Adrenal gland (tissue), 5 donors: ENCODE data around the gene ULK3.

ENCODE experiments used
- POLR2A ChIP-seq, 2 donors: fragments of 450-650 bp; IDR thresholded peaks; one replicate each; pipeline ENCODE4 v1.6.1; 2017; ENCODE audit warnings: antibody characterized with exemption in 2 of 2, mild to moderate bottlenecking in 2 of 2, moderate library complexity in 1 of 2
- TF ChIP-seq, protein P1 (sequence below), 6 experiments: fragments of 450-650 bp in 4 of 6; fragments of 200-600 bp in 2 of 6; sonication (generic) in 1 of 6; IDR thresholded peaks; 1 replicate in 5 of 6; 2 replicates in 1 of 6; pipeline versions ENCODE4 v1.5.1 to v1.8.0; 2016 to 2021; ENCODE audit warnings: antibody characterized with exemption in 6 of 6, mild to moderate bottlenecking in 2 of 6, moderate library complexity in 1 of 6
- donor health status: DM: no; HTN: no; CAD: no.

DNA sequence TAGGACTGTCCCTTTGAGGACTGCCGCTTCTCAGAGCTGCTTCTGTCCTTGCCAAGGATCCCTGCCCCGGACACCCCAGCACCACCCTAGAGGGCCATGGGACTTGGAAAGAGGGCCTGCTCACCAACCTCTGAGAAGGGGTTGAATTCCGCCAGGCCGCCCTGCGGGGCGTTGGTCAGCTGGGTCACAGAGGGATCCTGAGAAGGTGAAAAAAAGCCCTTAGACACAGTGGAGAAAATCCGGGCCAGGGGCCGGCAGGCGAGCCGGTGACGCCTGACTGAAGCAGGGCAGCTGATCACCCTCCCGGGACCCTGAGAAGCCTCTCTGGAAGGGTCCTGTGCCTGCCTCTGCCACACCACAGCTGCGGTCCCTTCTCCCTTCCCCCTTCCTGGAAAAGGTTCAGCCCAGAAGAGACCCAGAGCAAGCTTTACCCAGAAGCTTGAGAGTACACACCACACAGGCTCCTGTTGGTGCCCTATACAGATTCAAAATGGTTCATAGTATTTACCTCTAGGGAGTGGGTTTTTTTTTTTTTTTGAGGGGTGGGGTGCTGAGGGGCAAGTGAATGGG is 11.6 kb upstream of the ULK3 start:
- TF ChIP-seq, protein P1, sequence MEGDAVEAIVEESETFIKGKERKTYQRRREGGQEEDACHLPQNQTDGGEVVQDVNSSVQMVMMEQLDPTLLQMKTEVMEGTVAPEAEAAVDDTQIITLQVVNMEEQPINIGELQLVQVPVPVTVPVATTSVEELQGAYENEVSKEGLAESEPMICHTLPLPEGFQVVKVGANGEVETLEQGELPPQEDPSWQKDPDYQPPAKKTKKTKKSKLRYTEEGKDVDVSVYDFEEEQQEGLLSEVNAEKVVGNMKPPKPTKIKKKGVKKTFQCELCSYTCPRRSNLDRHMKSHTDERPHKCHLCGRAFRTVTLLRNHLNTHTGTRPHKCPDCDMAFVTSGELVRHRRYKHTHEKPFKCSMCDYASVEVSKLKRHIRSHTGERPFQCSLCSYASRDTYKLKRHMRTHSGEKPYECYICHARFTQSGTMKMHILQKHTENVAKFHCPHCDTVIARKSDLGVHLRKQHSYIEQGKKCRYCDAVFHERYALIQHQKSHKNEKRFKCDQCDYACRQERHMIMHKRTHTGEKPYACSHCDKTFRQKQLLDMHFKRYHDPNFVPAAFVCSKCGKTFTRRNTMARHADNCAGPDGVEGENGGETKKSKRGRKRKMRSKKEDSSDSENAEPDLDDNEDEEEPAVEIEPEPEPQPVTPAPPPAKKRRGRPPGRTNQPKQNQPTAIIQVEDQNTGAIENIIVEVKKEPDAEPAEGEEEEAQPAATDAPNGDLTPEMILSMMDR (IDR thresholded peaks at IDR 0.05): no peak
- TF ChIP-seq POLR2A (IDR thresholded peaks at IDR 0.05): no peak
